GM19099 (cell line): ENCODE measurements around the gene TOPAZ1.

Source experiments
- POLR2A ChIP-seq: IDR thresholded peaks from 3 replicates; pipeline ENCODE4 v1.6.1; 2011; ENCODE audit warnings: low read depth; ENCODE audit not compliant: insufficient read length; ENCODE audit errors: extremely low read depth

TOPAZ1 gene

GRCh38 chr3:44338828-44339127 lies 97.1 kb downstream of the TOPAZ1 start:
- no peak for TF ChIP-seq POLR2A

DNA sequence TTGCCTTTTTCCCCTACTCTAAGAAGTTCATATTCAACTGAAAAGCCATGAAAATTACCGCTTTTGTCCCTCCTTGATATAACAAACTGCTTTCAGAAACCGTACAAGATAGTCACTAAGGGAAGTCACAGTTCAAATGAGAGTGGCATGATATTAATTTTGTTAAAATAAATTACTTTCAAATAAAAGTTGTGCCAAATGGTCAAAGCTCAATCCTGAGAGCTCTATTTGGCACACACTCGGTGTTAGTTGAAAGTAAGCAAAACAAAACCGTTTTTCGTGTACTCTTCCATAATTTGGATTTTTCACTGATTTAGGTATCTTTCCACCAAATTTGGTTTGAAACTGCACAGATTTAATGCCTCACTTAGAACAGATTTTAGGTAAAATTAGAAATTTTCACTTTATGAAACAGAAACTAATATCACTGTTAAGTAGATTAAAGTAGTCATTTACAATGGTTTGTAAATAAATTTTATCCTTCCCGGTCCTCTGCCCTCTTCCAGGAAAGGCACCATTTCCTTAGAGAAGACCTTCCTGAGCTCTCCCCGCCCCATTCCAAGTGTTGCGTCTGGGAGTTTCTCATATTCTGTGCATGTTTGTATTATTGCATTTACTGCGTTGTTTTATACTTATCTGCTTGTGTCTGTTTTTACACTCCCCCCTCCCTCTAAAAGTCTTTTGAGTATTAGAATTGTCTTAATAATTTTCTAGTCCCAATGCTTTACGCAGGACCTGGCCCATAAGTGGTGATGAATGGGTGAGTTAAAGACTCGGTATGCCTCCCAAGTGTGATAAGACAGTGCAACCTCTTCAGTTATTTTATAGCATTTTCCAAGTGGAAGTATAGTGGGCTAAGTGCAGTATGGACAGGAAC lies 97.7 kb downstream of the TOPAZ1 start:
- no peak for TF ChIP-seq POLR2A

GRCh38 chr3:44340058-44340395 lies 98.3 kb downstream of the TOPAZ1 start:
- TF ChIP-seq POLR2A, result no peak

- no peak for TF ChIP-seq POLR2A
These were observed 100.6 kb downstream of the TOPAZ1 start for GRCh38 chr3:44342176-44342790.

DNA sequence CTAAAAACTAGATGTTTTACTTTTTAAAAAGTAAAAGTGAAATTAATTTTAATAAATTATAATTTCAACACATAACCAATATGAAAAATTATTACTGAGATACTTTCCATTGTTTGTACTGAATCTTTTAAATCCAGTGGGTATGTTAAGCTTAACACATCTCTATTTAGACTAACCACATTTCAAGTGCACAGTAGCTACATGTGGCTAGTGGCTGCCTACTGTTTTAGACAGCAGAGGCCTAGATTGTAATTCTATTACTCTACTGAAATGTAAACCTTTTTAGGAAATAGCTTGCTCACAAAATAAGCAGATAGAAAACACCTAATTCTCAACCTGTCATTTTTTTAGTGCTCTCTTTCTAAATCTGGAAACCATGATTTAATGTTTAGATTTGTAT lies 101.7 kb downstream of the TOPAZ1 start:
- no peak for TF ChIP-seq POLR2A

DNA sequence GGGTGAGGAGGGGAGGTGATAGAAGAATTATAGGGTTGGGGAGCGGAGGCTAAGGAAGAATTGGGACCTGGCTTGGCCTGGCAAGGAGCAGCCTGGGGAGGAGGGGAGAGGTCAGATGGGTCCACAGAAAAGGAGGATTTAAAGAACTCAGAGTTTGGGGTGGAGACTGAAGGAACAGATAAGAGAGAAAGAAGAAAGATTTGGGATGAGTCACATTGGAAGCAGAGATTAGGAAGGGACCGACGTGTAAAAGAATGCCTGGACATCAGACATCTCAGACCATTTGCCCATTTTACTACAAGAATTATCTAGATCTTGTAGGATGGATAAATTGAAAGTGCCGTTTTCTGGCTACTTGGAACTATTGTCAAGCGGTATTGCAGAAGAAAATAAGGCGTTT lies 107.3 kb downstream of the TOPAZ1 start:
- TF ChIP-seq POLR2A, result no peak

- TF ChIP-seq POLR2A, result no peak
These were observed 111.8 kb downstream of the TOPAZ1 start for GRCh38 chr3:44353355-44353924.

DNA sequence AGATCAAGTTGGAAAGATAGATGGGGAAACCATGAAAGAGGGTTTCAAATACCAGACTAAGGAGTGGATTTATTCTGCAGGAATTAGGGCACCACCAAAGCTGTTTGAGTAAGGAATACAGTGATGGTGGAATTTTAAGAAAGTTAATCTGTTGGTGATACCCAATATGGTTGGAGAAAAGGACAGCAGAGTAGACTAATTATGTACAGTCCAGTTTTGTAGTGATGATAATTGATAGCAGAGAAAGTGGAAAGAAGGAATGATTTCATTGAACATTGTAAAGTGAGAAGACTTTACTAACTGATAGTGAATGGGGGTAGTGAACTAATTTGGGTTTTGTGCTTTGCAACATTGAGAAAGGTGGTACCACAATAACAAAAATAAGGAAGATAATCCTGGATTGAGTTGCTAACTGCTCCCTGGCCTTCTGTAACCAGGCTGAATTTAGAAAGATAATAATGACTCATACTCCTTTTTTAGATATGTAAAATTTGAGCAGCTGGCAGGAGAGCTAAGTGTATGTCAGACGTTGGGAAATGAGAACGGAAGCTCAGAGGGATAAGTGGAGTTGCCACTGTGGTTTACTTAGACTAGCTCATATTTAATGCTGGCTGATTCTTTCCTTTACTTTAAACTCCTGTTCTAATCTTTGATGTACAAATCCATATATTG lies 113.8 kb downstream of the TOPAZ1 start:
- no peak for TF ChIP-seq POLR2A

DNA sequence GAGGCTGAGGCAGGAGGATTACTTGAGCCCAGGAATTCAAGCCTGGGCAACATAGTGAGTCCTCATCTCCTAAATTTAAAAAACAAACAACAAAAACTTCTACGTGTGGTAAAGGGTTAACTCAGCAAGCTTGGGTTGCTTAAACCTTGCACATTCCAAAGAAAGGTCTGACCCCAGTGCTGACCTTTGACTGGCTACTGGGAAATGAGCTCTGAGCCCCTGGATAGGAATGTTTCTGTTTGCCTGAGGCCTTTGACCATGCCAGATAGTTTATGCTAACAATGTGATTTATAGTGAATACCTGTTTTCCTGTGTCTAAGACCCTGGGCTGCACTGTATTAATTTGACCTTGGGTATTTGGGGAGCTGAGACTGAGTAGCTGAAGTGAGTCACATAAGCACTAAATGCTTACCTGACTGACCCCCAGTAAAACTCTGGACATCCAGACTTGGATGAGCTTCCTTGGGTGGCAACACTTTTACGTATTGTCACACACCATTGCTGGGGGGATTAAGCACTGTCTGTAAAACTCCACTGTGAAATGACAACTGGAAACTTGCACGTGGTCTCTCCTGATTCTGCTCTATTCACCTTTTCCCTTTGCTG lies 117.6 kb downstream of the TOPAZ1 start:
- no peak for TF ChIP-seq POLR2A

GRCh38 chr3:44363591-44363990 lies 121.9 kb downstream of the TOPAZ1 start:
- no peak for TF ChIP-seq POLR2A

- TF ChIP-seq POLR2A, result no peak
These were observed 124.3 kb downstream of the TOPAZ1 start for GRCh38 chr3:44365952-44366351.

DNA sequence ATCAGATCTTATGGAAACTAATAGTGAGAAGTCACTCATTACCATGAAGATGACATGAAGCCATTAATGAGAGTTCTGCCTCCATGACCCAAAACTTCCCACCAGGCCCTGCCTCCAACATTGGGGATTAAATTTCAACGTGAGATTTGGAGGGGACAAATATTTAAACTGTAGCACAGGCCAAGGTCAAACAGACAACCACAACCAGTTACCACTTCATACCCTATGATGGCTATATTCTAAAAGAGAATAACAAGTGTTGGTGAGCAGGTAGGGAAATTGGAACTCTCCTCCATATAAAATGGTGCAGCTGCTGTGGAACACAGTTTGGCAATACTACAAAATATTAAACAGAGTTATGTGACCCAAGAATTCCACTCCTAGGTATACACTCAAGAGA lies 133.8 kb downstream of the TOPAZ1 start:
- TF ChIP-seq POLR2A, result no peak
